ENCODE data around the gene KATNIP. TPM values are rescaled to one million over a fixed set of nuclear protein-coding genes. Genes with fewer than 3 reads are reported as not detected.

The KATNIP gene
- total RNA-seq, 1 experiment from 2014 or later = 17.1 TPM

Other genes starting within 250 kb of the KATNIP start
- 14.9 and 26.0 TPM in 2 replicates for gene IL4R, start 236.2 kb upstream of the KATNIP start, total RNA-seq (2014; rRNA removed; shearing (Covaris generic); ENCODE audit: low replicate concordance)
- 0.55 and 1.4 TPM in 2 replicates for gene IL21R, start 148.0 kb upstream of the KATNIP start, total RNA-seq (2014; rRNA removed; shearing (Covaris generic); ENCODE audit: low replicate concordance)
- 65.3 and 68.2 TPM in 2 replicates for gene GTF3C1, start 231 bp upstream of the KATNIP start, total RNA-seq (2014; rRNA removed; shearing (Covaris generic); ENCODE audit: low replicate concordance)

All from Caki2 (cell line).